Uterus (tissue), 4 donors: Measurements from ENCODE around the gene PCNX2. TPM values are rescaled to one million over a fixed set of nuclear protein-coding genes. Genes with fewer than 3 reads are reported as not detected.

Experiments used
- DNase-seq, 2 donors: peaks; one replicate each; pipeline ENCODE4 v3.0.0-alpha.2; 2019 to 2020
- H3K27ac ChIP-seq, 2 donors: fragments of 200-600 bp; sonication (generic); 1 replicate in 1 of 2; 2 replicates in 1 of 2; pipeline ENCODE4 v1.5.1; 2016 to 2018
- H3K27me3 ChIP-seq, 2 donors: fragments of 200-600 bp; sonication (generic); one replicate each; pipeline ENCODE4 v1.5.1; 2018 to 2019; ENCODE audit warnings: control low read depth in 1 of 2
- H3K36me3 ChIP-seq, 2 donors: fragments of 200-600 bp; sonication (generic); one replicate each; pipeline ENCODE4 v1.5.1; 2019; ENCODE audit warnings: control low read depth in 1 of 2
- H3K4me1 ChIP-seq, 2 donors: fragments of 200-600 bp; sonication (generic); one replicate each; pipeline ENCODE4 v1.5.1; 2018 to 2019; ENCODE audit warnings: control low read depth in 1 of 2
- H3K4me3 ChIP-seq, 2 donors: fragments of 200-600 bp; sonication (generic); 1 replicate in 1 of 2; 2 replicates in 1 of 2; pipeline ENCODE4 v1.5.1; 2018 to 2019; ENCODE audit warnings: mild to moderate bottlenecking in 1 of 2
- H3K9me3 ChIP-seq, 2 donors: fragments of 200-600 bp; sonication (generic); one replicate each; pipeline ENCODE4 v1.5.1; 2019; ENCODE audit warnings: control low read depth in 1 of 2
- CTCF ChIP-seq, 4 experiments: fragments of 200-600 bp in 2 of 4; fragments of 450-650 bp in 2 of 4; sonication (generic) in 2 of 4; IDR thresholded peaks; one replicate each; pipeline ENCODE4 v1.5.1; 2016 to 2019; ENCODE audit warnings: antibody characterized with exemption in 4 of 4, mild to moderate bottlenecking in 2 of 4, moderate library complexity in 1 of 4
- POLR2A ChIP-seq, 2 donors: fragments of 450-650 bp; IDR thresholded peaks; one replicate each; pipeline ENCODE4 v1.6.1; 2016; ENCODE audit warnings: antibody characterized with exemption in 2 of 2, mild to moderate bottlenecking in 1 of 2, moderate library complexity in 1 of 2
- intact Hi-C: fragments of 100-400 bp; cut with DNase I; formaldehyde crosslinking; loops from one replicate; pipeline ENCODE4 v1.15.1; 2023; ENCODE audit warnings: low total_unique reads
- total RNA-seq, 4 donors: library from RNA; depleted of rRNA in 3 of 4; stranded (reverse); fragments of >200 nt in 3 of 4; gene quantifications; one replicate each; pipeline versions ENCODE4 v1.1.0 to v1.2.4, GENCODE V29; 2014 to 2023
- donor health status: DM: yes; HTN: yes; CAD: no.

PCNX2 gene
- total RNA-seq, 4 donors from 2014 or later = 4.1 to 36.2 (median 14.1) TPM

GRCh38 chr1:233061265-233061664, 234.3 kb downstream of the PCNX2 start:
- H3K27ac ChIP-seq = no peak overlapping the region
- no peaks in the 10 kb centered on the region for H3K36me3 ChIP-seq
- TF ChIP-seq POLR2A (IDR thresholded peaks at IDR 0.05) (no peak), CTCF (IDR thresholded peaks at IDR 0.05) (no peak)
- no peak for DNase-seq
- H3K4me3 ChIP-seq = no peak overlapping the region
- H3K9me3 ChIP-seq = no peaks in the 10 kb centered on the region
- no peaks in the 10 kb centered on the region for H3K27me3 ChIP-seq
- no peaks in the 10 kb centered on the region for H3K4me1 ChIP-seq
- intact Hi-C loops = no loop called here

- Histone ChIP-seq H3K4me3 (no peak overlapping the region), H3K27me3 (no peaks in the 10 kb centered on the region), H3K9me3 (no peaks in the 10 kb centered on the region), H3K27ac (no peak overlapping the region), H3K4me1 (no peaks in the 10 kb centered on the region), H3K36me3 (no peaks in the 10 kb centered on the region)
- TF ChIP-seq POLR2A (IDR thresholded peaks at IDR 0.05) (no peak), CTCF (IDR thresholded peaks at IDR 0.05) (no peak)
- intact Hi-C loops = no loop called here
- no peak for DNase-seq
These were observed 235.0 kb downstream of the PCNX2 start for GRCh38 chr1:233060461-233060994.

DNA sequence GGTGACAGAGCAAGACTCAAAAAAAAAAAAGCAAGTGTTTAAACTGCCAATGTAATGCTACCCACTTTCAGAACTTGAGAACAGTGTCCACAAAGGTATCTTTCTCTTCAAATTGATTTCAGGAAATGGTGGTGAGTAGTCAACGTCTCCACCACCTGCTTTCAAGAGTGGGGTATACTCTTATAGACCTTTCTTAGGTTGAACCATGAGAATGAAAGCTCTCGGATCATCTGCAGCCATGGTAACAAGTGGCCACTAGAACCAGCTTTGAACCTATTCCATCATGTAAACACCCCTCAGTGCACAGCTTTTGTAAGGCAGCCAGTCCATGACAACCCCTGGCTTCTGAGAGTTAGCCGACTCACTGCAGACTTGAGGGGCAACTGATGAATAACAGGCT, 237.7 kb downstream of the PCNX2 start:
- TF ChIP-seq CTCF (IDR thresholded peaks at IDR 0.05) (no peak), POLR2A (IDR thresholded peaks at IDR 0.05) (no peak)
- intact Hi-C loops = no loop called here
- Histone ChIP-seq H3K4me3 (no peak overlapping the region), H3K9me3 (no peaks in the 10 kb centered on the region), H3K27ac (no peak overlapping the region), H3K36me3 (no peaks in the 10 kb centered on the region), H3K4me1 (no peaks in the 10 kb centered on the region), H3K27me3 (no peaks in the 10 kb centered on the region)
- DNase-seq = no peak

GRCh38 chr1:233055879-233056641, 239.5 kb downstream of the PCNX2 start:
- no peak for DNase-seq
- H3K4me3 ChIP-seq = no peak overlapping the region
- no peaks in the 10 kb centered on the region for H3K9me3 ChIP-seq
- no peak overlapping the region for H3K27ac ChIP-seq
- intact Hi-C loops = no loop called here
- H3K4me1 ChIP-seq = no peaks in the 10 kb centered on the region
- H3K27me3 ChIP-seq = no peaks in the 10 kb centered on the region
- H3K36me3 ChIP-seq = no peaks in the 10 kb centered on the region
- TF ChIP-seq CTCF (IDR thresholded peaks at IDR 0.05) (no peak), POLR2A (IDR thresholded peaks at IDR 0.05) (no peak)

DNA sequence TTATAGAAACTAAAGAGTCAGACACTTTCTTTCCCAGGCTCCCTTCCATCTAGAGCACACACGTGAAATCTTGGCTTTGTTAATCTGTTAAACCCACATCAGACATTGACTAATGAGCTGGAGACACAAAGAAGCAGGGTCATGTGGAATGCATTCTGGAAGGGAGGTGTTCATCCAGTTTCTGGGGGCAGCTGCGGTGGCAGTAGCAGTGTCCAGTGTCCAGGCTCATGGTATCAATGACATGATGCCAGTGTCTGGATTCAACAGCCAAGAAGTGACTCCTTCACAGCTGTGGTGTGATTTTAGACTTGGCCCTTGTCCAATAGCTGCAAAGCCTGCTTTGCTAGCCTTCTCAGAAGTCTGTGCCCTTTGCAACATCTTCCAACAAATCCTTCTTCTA, 249.9 kb downstream of the PCNX2 start:
- DNase-seq = no peak
- H3K9me3 ChIP-seq = no peaks in the 10 kb centered on the region
- no peaks in the 10 kb centered on the region for H3K36me3 ChIP-seq
- no peak for TF ChIP-seq POLR2A (IDR thresholded peaks at IDR 0.05)
- no peak for TF ChIP-seq CTCF (IDR thresholded peaks at IDR 0.05)
- intact Hi-C loops = no loop called here
- H3K27ac ChIP-seq = no peak overlapping the region
- H3K27me3 ChIP-seq = no peaks in the 10 kb centered on the region
- H3K4me1 ChIP-seq = no peaks in the 10 kb centered on the region
- H3K4me3 ChIP-seq = no peak overlapping the region
